Ectodermal cell (in vitro differentiated cells): ENCODE results near the gene YBEY.

Experiments used
- H3K27ac ChIP-seq: 2 replicates; pipeline ENCODE4 v1.7.0; 2013; ENCODE audit warnings: mild to moderate bottlenecking, low read depth, low read length; ENCODE audit not compliant: insufficient read depth, poor library complexity, severe bottlenecking
- H3K27me3 ChIP-seq: 2 replicates; pipeline ENCODE4 v1.7.0; 2013; ENCODE audit warnings: mild to moderate bottlenecking, low read length; ENCODE audit not compliant: insufficient read depth, control insufficient read depth, poor library complexity, severe bottlenecking
- H3K36me3 ChIP-seq: one replicate; pipeline ENCODE4 v1.7.0; 2013; ENCODE audit warnings: low read length; ENCODE audit not compliant: control insufficient read depth, insufficient read depth
- H3K4me1 ChIP-seq: one replicate; pipeline ENCODE4 v1.7.0; 2013; ENCODE audit warnings: low read length; ENCODE audit not compliant: control insufficient read depth, insufficient read depth
- H3K4me3 ChIP-seq: 2 replicates; pipeline ENCODE4 v1.7.0; 2013; ENCODE audit warnings: low read depth, low read length, control low read depth; ENCODE audit not compliant: insufficient read depth
- H3K9me3 ChIP-seq: 2 replicates; pipeline ENCODE4 v1.7.0; 2013; ENCODE audit warnings: mild to moderate bottlenecking, low read length, moderate library complexity; ENCODE audit not compliant: control insufficient read depth
- WGBS, 2 experiments: methylation state at CpG; one replicate each; pipeline ENCODE4 v1.1.7; 2013; ENCODE audit warnings: missing lambda C conversion rate in 2 of 2; 5-methylcytosine and 5-hydroxymethylcytosine counted together

Gene YBEY

DNA sequence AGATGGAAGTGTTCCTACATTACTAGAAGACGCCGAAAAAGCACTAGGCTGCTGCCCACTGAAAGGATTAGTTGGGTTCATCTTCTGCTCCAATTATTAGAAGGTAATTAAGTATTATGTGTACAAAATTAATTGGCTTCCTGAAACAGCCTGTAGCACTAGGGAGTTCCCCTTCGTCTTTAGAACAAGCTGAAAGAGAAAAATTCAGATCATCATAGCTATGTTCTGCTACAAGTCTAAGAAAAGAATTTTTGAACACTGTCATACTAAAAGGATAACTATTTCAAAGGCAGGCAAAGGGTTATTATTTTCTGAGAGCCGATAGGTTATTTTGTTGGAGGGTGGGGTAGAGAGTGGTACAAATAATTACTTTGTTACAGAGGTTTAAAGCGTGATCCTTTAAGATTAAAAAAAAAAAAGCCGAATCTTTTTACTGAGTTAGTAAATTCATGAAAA lies 908 bp upstream of the YBEY start, which contains the start of gene MCM3AP:
MCM3AP (minus strand) TSS at position 406 of the 456 bp plus-strand sequence; CDS start at position 81, 325 bp downstream.
- H3K27ac ChIP-seq: peak within 1 kb of the TSS; percentile 91
- H3K9me3 ChIP-seq: no peaks in the 10 kb centered on the region
- peak within 1 kb of the TSS; percentile 86 for H3K4me3 ChIP-seq
- 52 to 53% methylated on average over 6 of the region's 6 CpGs for WGBS, 2 experiments
- H3K27me3 ChIP-seq: no peaks in the 10 kb centered on the region
- peaks cover 15% of the 10 kb centered on the region for H3K36me3 ChIP-seq
- peaks cover 12% of the 10 kb centered on the region for H3K4me1 ChIP-seq

DNA sequence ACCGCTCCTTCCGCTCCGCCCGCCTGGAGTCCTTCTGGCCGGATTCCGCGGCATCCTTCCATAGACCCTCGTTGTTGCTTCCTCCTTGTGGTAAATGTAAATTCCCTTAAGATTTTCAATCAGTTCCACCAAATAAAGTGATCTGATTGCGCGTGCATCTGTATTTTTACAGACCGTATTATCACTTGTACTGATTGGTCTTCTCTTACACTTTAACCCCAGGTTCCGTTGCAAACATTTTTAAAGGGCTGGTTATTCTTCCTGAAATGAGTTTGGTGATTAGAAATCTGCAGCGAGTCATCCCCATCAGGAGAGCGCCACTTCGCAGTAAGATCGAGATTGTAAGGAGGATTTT lies 483 bp downstream of the YBEY start:
- Histone ChIP-seq H3K4me1 (peaks cover 12% of the 10 kb centered on the region), H3K27ac (peak overlapping the region; percentile 91), H3K36me3 (peaks cover 12% of the 10 kb centered on the region), H3K9me3 (no peaks in the 10 kb centered on the region), H3K27me3 (no peaks in the 10 kb centered on the region), H3K4me3 (peak overlapping the region; percentile 86)
- WGBS, 2 experiments: 1% methylated on average over 16 of the region's 16 CpGs

DNA sequence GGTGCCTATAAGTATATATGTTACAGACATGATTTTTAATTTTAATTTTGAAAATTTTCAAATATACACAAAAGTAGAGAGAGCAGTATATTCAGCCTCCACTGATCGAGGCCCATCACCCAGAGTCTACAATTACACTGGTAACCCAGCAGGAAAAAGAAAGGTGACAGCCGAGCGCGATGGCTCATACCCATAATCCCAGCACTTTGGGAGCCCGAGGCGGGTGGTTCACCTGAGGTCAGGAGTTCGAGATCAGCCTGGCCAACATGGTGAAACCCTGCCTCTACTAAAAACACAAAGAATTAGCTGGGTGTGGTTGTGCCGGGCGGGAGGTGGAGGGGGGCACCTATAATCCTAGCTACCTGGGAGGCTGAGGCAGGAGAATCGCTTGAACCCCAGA lies 1.4 kb downstream of the YBEY start:
- Histone ChIP-seq H3K36me3 (peaks cover 12% of the 10 kb centered on the region), H3K9me3 (no peaks in the 10 kb centered on the region), H3K27me3 (no peaks in the 10 kb centered on the region), H3K4me1 (peaks cover 12% of the 10 kb centered on the region), H3K27ac (no peak overlapping the region), H3K4me3 (no peak overlapping the region)
- WGBS, 2 experiments: 94 to 95% methylated on average over 10 of the region's 10 CpGs

DNA sequence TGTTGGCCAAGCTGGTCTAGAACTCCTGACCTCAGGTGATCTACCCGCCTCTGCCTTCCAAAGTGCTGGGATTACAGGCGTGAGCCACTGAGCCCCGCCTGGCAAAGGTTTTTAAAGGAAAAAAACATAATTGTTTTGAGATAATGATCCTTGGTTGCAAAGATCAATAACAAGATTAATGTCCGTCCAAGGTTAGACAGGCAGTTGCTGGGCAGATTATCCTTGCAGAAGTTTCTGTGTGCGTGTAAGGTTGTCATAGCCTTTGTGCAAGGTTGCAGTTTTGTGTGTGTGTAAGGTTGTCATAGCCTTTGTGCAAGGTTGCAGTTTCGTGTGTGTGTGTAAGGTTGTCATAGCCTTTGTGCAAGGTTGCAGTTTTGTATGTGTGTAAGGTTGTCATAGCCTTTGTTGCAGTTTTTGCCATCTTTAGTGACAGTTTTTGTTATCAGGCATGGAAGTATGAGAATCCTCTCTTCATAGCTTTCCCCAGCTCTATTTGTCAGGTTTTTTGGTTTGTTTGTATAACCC lies 3.6 kb downstream of the YBEY start:
- Histone ChIP-seq H3K27ac (no peak overlapping the region), H3K27me3 (no peaks in the 10 kb centered on the region), H3K4me1 (peaks cover 3% of the 10 kb centered on the region), H3K9me3 (no peaks in the 10 kb centered on the region), H3K4me3 (no peak overlapping the region), H3K36me3 (peaks cover 5% of the 10 kb centered on the region)
- WGBS, 2 experiments: 82 to 84% methylated on average over 6 of the region's 6 CpGs

DNA sequence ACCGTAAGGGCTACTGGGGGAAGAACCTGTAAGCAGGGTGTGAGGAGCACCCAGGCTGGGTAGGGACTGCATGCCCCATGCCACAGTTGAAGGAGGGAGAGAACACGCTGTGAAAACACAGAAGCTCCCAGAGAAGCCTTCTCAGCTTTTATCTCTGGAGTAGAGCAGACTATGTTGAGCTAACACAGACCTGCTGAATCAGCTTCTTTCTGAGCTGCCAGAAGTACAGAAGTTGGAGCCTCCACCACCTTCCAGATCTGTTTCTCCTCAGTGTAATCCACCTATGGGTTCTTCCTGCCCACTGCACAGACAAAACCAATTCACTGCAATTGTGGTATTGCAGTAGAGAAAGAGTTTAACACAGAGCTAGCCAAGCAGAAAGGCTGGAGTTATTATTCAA lies 5.4 kb downstream of the YBEY start:
- no peak overlapping the region for H3K4me3 ChIP-seq
- peaks cover 5% of the 10 kb centered on the region for H3K36me3 ChIP-seq
- H3K27me3 ChIP-seq: no peaks in the 10 kb centered on the region
- no peaks in the 10 kb centered on the region for H3K9me3 ChIP-seq
- WGBS, 2 experiments: 98 to 100% methylated on average over 2 of the region's 2 CpGs
- peaks cover 15% of the 10 kb centered on the region for H3K4me1 ChIP-seq
- no peak overlapping the region for H3K27ac ChIP-seq

DNA sequence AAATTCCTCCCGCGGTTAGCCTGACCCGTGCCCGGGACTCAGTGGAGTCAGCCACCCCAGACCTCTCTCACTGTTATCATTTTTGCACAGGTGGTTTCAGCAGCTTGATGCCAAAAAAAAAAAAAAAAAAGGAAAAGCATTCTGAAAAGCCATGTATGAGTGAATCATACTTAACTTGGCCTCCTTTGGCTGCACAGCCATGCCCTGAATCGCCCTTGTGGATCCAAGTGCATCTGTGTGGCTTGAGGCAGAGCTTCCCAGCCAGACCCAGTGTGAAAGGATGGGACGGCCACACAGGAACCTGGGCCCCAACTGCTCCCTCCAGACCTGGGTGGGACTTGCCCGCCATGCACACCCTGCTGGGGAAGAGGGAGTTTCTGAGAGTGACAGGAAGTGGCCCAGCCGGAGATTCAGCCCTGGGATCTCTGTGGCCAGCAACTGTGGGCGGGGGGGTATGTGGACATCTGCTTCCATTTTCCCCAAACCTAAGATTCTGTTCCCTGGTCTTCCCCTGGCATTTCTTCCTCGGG lies 8.6 kb downstream of the YBEY start:
- Histone ChIP-seq H3K27ac (no peak overlapping the region), H3K27me3 (no peaks in the 10 kb centered on the region), H3K9me3 (no peaks in the 10 kb centered on the region), H3K36me3 (peaks cover 15% of the 10 kb centered on the region), H3K4me1 (peaks cover 13% of the 10 kb centered on the region), H3K4me3 (no peak overlapping the region)
- WGBS, 2 experiments: 83 to 85% methylated on average over 10 of the region's 10 CpGs

DNA sequence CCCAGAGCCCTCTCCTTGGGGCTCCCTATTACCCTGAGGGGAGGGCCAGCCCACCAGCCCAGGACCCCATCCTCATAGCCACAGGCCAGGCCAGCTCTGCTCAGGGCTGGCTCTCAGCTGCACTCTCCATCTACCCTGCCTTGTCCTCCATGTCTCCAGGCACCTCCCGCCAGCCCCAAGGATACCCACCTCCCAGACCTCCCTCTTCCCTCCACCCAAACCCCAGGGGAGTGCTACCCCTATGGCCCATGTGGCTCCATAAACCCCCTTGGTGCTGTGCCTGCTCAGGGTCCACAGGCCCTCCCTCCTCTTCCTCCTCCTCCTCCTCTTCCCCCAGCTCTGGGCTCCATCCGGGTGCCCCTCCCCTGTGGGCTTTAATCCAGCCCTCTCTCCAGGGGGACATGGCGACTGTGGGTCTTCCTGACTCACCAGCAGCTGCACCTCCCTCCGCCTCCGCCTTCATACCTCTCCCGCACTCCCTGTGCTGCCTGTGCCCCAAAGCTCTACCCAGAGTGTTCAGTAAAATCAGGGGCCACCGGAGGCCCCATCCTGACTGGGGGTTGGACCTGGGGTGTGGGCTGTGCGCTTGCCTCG lies 9.1 kb downstream of the YBEY start:
- peaks cover 13% of the 10 kb centered on the region for H3K4me1 ChIP-seq
- no peaks in the 10 kb centered on the region for H3K27me3 ChIP-seq
- WGBS, 2 experiments: 55 to 56% methylated on average over 8 of the region's 9 CpGs
- peaks cover 21% of the 10 kb centered on the region for H3K36me3 ChIP-seq
- H3K9me3 ChIP-seq: no peaks in the 10 kb centered on the region
- H3K4me3 ChIP-seq: no peak overlapping the region
- peak overlapping the region; percentile 26 for H3K27ac ChIP-seq

DNA sequence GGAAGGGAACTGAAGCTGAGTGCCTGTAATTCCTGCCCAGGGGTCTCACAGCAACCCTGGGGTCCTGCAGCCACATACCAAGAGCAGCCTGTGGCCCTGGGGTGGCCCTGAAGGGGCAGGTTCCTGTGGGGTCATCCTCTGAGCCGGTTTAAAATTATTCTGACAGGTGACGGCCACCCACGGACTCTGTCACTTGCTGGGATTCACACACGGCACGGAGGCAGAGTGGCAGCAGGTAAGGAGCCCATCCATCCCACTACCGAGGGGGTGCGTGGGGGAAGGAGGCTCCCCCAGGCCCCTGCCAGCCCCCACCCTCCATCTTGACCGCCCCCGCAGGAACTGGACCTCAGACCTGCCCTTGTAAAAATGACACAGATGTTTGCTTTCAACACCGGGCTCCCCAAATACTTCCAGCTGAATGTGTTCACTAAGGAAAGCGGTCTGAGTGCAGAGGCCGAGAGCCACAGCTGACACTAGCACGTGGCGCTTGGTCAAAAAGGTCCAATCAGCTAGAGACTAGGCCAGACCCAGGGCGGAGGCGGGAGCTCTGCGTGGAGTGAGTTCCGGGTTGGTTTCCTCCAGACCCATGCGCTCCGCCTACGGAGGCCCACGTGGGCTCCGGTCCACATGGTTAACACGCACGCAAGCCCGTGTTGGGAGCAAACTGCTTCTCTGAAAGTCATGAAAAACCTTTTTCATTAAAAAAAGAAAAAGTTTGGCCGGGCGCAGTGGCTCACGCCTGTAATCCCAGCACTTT lies 10.0 kb downstream of the YBEY start:
- WGBS, 2 experiments: 83 to 86% methylated on average over 29 of the region's 29 CpGs
- H3K27ac ChIP-seq: no peak overlapping the region
- peaks cover 26% of the 10 kb centered on the region for H3K36me3 ChIP-seq
- peaks cover 13% of the 10 kb centered on the region for H3K4me1 ChIP-seq
- no peaks in the 10 kb centered on the region for H3K9me3 ChIP-seq
- no peaks in the 10 kb centered on the region for H3K27me3 ChIP-seq
- no peak overlapping the region for H3K4me3 ChIP-seq

DNA sequence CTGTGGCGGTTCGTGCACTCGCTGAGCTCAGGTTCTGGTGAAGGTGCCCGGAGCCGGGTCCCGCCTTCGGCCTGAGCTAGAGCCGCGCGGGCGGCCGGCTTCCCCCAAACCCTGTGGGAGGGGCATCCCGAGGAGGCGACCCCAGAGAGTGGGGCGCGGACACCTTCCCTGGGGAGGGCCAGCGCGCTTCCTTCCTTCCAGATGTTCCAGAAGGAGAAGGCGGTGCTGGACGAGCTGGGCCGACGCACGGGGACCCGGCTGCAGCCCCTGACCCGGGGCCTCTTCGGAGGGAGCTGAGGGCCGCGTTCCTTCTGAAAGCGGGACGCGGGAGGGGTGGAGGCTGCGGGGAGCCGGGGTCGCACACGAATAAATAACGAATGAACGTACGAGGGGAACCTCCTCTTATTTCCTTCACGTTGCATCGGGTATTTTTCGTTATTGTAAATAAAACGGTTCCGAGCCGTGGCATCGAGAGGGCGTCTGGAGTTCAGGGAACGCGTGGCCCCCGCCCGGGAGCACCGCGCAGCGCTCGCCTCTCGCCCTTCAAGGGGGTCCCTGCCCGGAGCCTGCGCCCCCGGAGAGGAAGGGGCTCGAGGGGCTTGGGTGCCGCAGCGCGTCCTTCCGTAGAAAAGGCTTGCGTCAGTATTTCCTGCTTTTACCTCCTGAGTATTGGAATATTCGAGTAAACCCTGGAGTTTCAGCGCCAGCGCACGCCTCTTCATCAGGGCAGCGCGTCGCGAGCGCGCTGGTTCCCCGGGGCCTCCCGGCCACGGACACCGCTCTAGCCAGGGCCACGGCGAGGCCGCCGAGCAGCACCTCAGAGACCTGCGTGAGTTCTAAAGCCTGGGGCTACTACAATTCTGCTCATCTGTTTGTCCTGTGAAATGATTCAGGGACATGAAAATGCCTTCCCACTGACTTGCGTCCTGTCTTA lies 11.5 kb downstream of the YBEY start:
- Histone ChIP-seq H3K9me3 (no peaks in the 10 kb centered on the region), H3K36me3 (peaks cover 21% of the 10 kb centered on the region), H3K27ac (no peak overlapping the region), H3K27me3 (no peaks in the 10 kb centered on the region), H3K4me1 (peaks cover 13% of the 10 kb centered on the region), H3K4me3 (no peak overlapping the region)
- 86 to 89% methylated on average over 84 of the region's 84 CpGs for WGBS, 2 experiments
